Fibroblast of mammary gland (primary cell): ENCODE measurements around the gene ZFP36L2.

ENCODE experiments used
- DNase-seq: peaks from one replicate; pipeline ENCODE4 v3.0.0-alpha.2; 2010; ENCODE audit warnings: low read depth
- H3K4me3 ChIP-seq: 2 replicates; pipeline ENCODE4 v1.5.1; 2011; ENCODE audit warnings: low read depth, mild to moderate bottlenecking, low read length, moderate library complexity; ENCODE audit not compliant: control insufficient read depth
- TF ChIP-seq, protein P1 (sequence below): conservative IDR thresholded peaks from 2 replicates; pipeline ENCODE4 v1.5.1; 2011; ENCODE audit warnings: low read depth, low read length, inconsistent platforms; ENCODE audit not compliant: control insufficient read depth, insufficient read depth

ZFP36L2 gene

DNA sequence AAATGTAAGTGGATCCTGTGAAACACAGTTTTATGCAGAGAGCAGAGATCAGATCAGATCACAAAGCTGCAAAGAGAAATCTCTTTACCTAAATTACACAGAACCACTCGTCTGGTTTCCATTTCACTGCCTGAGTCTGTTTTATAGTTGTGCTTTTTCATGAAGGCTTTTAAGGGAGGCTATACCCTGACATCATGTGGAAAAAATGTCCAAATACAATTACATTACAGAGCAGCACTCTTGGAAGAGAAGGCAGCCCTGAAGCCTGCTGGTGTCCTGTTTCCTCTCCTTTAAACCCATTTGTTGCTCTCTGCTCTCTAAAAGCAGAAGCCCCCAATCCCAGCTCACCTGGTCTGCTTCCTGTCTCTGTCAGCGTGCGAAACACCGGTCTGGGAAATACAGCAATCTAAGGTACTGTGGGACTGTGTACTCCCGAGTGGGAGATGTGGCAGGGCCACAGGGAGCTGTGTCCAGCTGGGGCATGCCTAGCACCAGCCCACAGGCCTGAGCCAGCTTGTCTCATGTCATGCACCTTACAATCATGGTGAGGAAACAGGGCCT, 24.8 kb upstream of the ZFP36L2 start:
- no peak overlapping the region for H3K4me3 ChIP-seq
- TF ChIP-seq, protein P1, sequence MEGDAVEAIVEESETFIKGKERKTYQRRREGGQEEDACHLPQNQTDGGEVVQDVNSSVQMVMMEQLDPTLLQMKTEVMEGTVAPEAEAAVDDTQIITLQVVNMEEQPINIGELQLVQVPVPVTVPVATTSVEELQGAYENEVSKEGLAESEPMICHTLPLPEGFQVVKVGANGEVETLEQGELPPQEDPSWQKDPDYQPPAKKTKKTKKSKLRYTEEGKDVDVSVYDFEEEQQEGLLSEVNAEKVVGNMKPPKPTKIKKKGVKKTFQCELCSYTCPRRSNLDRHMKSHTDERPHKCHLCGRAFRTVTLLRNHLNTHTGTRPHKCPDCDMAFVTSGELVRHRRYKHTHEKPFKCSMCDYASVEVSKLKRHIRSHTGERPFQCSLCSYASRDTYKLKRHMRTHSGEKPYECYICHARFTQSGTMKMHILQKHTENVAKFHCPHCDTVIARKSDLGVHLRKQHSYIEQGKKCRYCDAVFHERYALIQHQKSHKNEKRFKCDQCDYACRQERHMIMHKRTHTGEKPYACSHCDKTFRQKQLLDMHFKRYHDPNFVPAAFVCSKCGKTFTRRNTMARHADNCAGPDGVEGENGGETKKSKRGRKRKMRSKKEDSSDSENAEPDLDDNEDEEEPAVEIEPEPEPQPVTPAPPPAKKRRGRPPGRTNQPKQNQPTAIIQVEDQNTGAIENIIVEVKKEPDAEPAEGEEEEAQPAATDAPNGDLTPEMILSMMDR = no peak
- peak; percentile 67 for DNase-seq

DNA sequence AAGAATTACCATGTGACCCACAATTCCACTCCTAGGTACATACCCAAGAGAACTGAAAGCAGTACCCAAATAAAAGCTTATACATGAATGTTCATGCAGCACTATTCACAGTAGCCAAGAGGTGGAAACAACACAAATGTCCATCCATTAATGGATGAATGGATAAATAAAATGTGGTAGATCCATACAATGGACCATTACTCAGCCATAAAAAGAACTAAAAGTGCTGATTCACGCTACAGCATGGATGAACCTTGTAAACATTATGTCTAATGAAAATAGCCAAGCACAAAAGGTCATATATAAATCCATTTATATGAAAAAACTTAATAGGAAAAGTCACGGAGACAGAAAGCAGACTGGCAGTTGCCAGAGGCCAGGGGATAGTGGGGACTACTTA, 23.6 kb upstream of the ZFP36L2 start:
- DNase-seq = no peak

DNA sequence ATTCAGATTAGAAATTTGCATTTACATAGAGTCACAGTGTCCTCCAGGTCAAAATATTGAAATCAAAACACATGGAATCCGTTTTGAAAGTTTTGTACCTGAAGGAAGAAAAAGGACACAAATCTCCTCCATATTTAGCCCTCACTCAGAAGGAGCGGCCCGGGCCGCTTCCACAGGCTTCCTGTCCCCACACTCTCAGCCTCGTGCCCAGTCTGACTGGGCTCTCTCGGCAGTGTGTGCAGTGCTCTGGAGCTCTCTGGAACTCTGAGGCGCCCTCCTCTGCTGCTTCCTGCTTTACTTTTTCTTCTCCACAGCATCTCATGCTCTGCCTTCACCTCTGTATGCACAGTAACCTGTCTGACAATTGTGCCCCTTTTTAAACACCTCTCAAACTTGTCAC, 22.2 kb upstream of the ZFP36L2 start:
- H3K4me3 ChIP-seq = no peak overlapping the region
- no peak for DNase-seq
- TF ChIP-seq, protein P1 = no peak

More for the DNA sequence above, 23.6 kb upstream of the ZFP36L2 start:
- TF ChIP-seq, protein P1 = no peak
- no peak overlapping the region for H3K4me3 ChIP-seq

DNA sequence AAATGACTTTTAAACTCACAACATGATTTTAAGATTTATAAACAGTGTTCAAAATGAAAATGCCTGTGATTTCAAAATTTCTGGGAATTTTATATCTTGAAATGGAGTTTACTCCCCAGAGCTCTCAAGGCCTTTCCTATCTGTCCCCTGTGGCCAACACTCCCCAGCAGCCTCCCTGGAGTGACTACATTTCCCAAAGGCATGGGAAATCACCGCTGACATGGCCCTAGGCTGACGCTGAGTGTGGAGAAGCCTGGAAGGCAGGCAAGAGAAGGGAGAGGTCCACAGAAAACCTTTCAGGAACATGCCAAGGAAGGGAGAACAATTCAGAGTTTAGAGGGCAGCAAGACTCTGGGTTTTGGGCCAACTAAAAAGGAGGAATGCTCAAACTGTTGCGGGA, 20.2 kb upstream of the ZFP36L2 start:
- DNase-seq = no peak
- no peak overlapping the region for H3K4me3 ChIP-seq
- TF ChIP-seq, protein P1 = no peak

DNA sequence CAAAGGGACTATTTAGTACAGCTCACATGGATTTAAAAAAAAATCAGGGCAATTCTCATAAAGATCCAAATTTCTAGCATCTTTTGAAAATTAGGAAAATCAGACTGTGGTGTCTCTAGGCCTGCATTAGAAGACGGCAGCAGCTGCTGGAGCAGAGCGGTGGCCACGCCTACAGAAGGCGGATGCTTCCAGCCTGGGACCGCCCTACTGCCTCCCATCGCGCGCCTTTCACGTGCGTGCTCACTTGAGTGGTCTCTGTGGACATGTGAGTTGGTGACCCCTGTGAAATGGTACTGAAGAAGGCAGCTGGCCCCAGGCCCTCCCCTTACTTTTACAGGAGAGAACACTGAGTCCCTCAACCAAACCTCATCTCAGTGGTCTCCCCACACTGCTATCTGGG, 15.2 kb upstream of the ZFP36L2 start:
- DNase-seq = no peak
- H3K4me3 ChIP-seq = no peak overlapping the region
- TF ChIP-seq, protein P1 = no peak

DNA sequence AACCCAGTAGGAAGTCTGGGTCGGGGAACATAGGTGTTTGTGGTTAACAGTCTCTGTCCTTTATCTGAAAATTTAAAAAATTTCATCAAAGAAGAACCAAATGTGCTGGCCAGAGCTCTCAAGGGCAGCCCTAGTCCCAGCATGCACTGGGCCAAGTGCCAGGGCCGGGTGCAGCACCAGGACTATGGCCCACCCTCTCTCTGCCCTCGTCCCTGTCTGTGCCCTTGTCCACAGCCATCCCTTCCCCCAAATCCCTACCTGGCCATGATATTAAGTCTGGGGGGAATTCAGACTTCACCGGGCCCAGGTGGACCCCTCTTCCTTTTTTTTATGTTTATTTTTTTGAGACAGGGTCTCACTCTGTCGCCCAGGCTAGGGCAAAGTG, 14.4 kb upstream of the ZFP36L2 start:
- TF ChIP-seq, protein P1 = no peak
- H3K4me3 ChIP-seq = no peak overlapping the region
- no peak for DNase-seq
